GM19372 (cell line): ENCODE data around the gene LAMA3.
"Not testable (repeated sequence)": the region's sequence is repeated elsewhere in the genome, so short reads cannot be mapped to it uniquely, and the experiment has no call there.

Experiments
- ATAC-seq: cut with Tn5 transposase; IDR thresholded peaks from one replicate; pipeline ENCODE4 v1.9.1; 2021; ENCODE audit warnings: mild to moderate bottlenecking, low read depth, moderate library complexity; ENCODE audit not compliant: unreplicated experiment

Gene LAMA3

DNA sequence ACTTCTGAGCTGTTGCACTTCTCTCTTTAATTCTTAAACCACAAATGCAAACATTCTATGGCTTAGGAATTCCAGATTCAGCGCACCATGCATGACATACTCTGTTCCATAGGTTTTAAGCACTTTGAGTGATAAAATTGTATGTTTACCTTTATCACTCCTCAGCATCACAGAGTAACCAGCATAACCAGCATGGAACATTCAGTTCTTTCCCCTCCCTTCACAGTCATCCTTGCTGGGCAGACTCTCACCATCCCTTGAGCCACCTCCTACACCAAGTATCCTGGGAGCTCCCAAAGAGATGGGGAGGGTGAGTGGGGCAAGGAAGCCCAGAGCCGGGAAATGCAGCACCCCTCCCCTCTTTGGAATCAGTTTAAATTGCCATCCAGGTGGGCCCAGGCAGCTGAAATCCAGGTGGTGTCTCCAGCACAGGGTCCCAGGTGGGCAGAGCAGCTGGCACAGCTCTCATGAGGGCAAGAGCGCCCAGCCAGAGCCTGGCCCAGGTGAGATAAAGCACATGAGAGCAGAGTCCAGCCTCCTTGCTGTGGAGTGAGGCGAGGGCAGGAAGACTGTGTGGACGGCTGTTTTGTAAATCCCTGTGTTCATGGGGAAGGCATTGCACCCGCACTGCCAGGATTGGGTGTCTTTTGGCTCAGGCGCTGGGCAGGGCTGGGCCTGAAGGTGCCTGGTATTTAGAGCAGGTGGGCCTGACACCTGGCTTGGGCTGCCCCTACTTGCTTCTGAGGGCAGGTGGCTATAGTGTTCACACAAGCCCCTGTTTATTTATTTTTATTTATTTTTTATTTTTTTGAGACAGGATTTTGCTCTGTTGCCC lies 36.8 kb downstream of the LAMA3 start:
- no peak for ATAC-seq

GRCh38 chr18:23727707-23728493 lies 38.6 kb downstream of the LAMA3 start:
- no peak for ATAC-seq

- no peak for ATAC-seq
These were observed 41.6 kb downstream of the LAMA3 start for GRCh38 chr18:23730857-23731256.

- ATAC-seq = no peak
These were observed 42.6 kb downstream of the LAMA3 start for GRCh38 chr18:23731861-23732260.

DNA sequence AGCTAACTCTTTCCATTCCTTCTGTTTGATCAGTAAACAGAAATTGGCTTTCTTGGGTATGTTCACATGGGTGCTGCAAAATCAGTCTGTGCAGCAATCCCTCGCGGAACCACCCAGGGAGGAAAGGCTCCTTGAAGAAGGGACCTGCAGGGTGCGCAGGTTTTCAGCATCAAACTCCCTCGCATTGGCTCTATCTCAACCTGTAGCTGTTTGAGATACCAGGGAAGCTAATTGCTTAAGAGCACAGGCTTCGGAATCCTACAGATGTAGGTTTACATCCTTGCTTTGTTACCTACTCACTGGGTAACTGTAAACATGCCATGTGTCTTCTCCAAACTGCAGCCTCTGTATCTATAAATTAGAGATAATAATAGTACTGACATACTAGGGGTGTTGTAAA lies 43.2 kb downstream of the LAMA3 start:
- ATAC-seq = no peak

GRCh38 chr18:23733265-23733664 lies 44.0 kb downstream of the LAMA3 start:
- not testable (repeated sequence) for ATAC-seq

GRCh38 chr18:23733895-23734294 lies 44.6 kb downstream of the LAMA3 start:
- ATAC-seq = no peak

DNA sequence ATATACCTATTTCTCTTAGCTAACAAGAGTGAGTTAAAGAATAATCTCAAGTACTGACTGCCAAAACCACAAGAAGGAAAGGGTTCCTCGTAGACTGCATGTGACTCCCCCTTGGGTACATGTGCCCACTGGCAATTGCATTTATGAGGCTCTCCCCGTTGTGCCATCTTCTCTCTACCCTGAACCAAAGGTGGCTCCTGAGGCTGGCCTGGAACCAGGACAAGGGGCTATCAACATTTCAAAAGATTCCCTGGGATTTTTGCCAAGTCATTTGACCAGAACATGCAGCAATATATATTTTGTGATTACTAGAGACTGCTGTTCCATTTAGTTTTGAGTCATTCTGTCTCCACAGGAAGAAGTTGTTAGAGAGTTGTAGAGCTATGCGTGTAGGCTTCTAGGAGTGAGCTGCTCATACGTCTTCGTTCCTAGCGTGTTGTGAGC lies 45.8 kb downstream of the LAMA3 start:
- ATAC-seq = peak; percentile 59

- ATAC-seq = no peak
These were observed 48.3 kb downstream of the LAMA3 start for GRCh38 chr18:23737578-23737977.

- no peak for ATAC-seq
These were observed 48.9 kb downstream of the LAMA3 start for GRCh38 chr18:23738151-23738550.

- ATAC-seq = no peak
These were observed 49.3 kb downstream of the LAMA3 start for GRCh38 chr18:23738575-23738974.

DNA sequence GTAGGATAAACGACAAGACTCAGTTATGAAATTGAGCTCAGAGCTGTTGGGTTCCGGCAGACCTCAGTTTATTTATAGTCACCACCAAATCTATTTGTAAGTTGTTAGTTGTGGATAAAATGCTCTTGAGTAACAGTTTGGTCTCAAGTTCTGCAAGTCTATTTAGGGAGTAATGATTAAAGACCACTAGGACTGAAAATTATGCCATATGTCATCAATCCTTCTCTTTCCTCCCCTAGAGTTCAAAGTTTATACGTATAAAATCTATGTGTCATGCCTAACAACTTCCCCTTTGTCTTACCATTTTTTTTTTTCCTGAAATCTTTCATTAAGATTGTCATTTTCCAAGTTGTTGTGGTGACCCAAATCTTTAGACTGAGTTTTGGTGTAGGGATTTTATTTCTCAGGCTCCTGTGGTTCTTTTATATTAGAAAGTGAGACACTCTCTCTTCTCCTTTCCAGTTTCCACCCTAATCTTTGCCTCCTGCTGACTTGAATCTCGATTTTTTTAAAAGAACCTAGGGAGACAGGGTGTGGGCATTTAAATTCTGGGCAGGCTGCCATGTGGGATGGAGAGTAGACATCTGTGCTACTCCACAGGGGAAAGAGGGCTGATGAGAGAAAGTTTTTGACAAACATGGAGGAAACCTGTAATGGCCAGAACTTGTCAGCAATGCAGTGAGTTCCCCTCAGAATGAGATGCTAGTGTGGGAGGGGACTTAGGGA lies 51.0 kb downstream of the LAMA3 start:
- ATAC-seq = no peak

DNA sequence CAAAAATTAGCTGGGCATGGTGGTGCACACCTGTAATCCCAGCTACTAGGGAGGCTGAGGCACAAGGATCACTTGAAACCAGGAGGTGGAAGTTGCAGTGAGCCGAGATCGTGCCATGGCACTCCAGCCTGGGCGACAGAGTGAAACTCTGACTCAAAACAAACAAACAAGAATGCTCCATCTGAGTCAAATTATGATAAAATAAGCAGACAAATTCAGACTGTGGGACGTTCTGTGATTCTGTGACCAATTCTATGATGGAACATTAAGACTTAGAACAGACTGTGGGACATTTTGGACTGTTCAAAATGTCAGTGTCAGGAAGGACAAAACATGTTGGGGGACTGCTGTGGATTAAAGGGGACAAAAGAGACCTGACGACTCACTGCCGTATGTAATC lies 52.7 kb downstream of the LAMA3 start:
- not testable (repeated sequence) for ATAC-seq

DNA sequence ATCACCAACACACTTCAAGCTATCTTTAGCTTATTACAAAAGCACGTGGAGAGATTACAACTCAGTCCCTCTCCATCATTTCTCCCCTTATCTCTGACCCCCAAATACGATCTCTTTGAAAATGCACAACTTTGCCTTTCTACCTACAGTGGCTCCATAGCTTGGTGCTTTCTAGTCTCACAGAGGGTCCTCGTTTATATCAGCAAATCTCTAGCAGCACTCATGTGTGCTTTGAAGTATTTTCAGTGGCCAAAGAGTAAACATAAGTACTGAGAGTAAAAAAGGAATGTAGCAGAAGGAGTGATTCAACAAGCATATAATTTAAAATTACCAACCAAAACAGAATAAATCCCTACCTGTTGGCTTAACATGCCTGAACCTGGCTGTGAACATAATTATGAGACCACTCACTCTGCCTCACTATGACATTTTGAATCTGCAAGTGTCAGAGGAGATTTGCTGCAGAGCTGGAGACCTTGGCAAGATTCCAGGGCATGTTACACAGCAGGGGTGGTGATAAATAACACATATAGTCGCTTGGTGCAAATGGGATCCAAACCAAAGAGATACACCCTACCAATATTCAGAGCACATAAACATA lies 54.6 kb downstream of the LAMA3 start:
- ATAC-seq = no peak

GRCh38 chr18:23745366-23745765 lies 56.1 kb downstream of the LAMA3 start:
- no peak for ATAC-seq

- ATAC-seq = no peak
These were observed 57.6 kb downstream of the LAMA3 start for GRCh38 chr18:23746851-23747250.

DNA sequence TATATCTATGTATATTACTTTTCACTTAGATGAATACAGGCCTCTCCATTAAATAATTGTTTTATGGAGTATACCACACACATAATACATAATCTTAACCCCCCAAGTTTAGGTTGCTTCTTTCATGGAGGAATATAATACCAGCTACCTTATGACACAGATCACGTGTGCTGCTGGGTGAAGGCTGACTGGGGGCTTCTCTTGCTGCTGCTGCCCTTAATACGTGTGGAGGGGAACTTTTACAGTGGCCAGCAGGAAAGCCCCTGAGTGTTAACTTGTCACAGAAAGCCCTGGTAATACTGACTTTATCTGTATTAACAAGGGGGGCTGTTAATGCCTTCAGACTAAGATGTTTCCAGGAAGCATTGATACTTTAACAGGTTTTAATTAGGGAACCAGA lies 63.1 kb downstream of the LAMA3 start:
- no peak for ATAC-seq

DNA sequence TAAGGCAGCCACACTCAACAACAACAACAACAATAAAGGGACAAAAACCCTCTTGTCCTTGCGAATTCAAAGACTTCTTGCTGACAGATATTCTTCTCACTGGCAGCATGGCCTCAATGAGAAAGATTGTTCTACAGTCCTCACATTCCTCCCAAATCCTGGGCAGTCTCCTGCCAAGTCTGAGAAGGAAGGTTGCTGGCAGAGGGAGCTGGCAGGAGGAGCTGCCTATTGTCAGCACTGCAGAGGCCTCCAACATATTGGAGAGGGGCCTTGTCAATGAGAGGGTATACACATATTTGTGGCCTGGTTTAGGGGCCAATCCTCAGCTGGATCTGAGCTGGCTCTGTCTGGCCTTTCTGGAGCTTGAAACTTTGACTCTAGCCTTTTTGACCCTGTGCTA lies 63.5 kb downstream of the LAMA3 start:
- no peak for ATAC-seq

- no peak for ATAC-seq
These were observed 67.6 kb downstream of the LAMA3 start for GRCh38 chr18:23756590-23757436.

- ATAC-seq = no peak
These were observed 68.1 kb downstream of the LAMA3 start for GRCh38 chr18:23757437-23757733.
